Measurements from ENCODE around the gene CDK3. TPM values are rescaled to one million over a fixed set of nuclear protein-coding genes. Genes with fewer than 3 reads are reported as not detected.

The CDK3 gene
- total RNA-seq, 4 donors from 2014 or later: 5.4 to 24.6 (median 16.9) TPM; not detected in 1

GRCh38 chr17:75980188-75981018 lies 20.3 kb upstream of the CDK3 start:
- H3K27me3 ChIP-seq: no peaks in the 10 kb centered on the region
- peaks cover 0 to 50% (median 42%) of the 10 kb centered on the region in 4 donors for H3K4me1 ChIP-seq
- no peaks in the 10 kb centered on the region for H3K36me3 ChIP-seq
- H3K4me3 ChIP-seq: peak overlapping the region; percentile 12 to 84 (median 75)
- peak overlapping the region; percentile 97 to 98 (median 98) for H3K27ac ChIP-seq
- H3K9me3 ChIP-seq: no peaks in the 10 kb centered on the region
- in situ Hi-C loops (cut with MboI; ENCODE audit: low pct_ligation_motif_present in 1 of 4, low pct_unique_long_range_greater_than_20kb in 1 of 4, low sequenced_read_pairs in 3 of 4): loop anchor here in 1 of 4 donors (10.0 kb wide), 1 partner anchor 66 kb away; no protein-coding TSS in a partner anchor
- no peak for DNase-seq
- 52 to 78% methylated on average over 3 to 18 of the region's 18 CpGs for WGBS, 2 donors (ENCODE audit: low coverage in 1 of 2)
- TF ChIP-seq EP300 (IDR thresholded peaks at IDR 0.05; ENCODE audit: low read depth) (no peak), POLR2AphosphoS5 (IDR thresholded peaks at IDR 0.05) (no peak), POLR2A (IDR thresholded peaks at IDR 0.05) (no peak), CTCF (IDR thresholded peaks at IDR 0.05) (no peak)
- intact Hi-C loops (cut with DNase I; ENCODE audit: low total_unique reads): no loop called here

- no peak overlapping the region for H3K4me3 ChIP-seq
- TF ChIP-seq EP300 (IDR thresholded peaks at IDR 0.05; ENCODE audit: low read depth): no peak
- TF ChIP-seq POLR2AphosphoS5 (IDR thresholded peaks at IDR 0.05): no peak
- TF ChIP-seq POLR2A (IDR thresholded peaks at IDR 0.05): no peak
- no peak for TF ChIP-seq CTCF (IDR thresholded peaks at IDR 0.05)
- H3K4me1 ChIP-seq: peaks cover 0 to 43% (median 35%) of the 10 kb centered on the region in 4 donors
- in situ Hi-C loops (cut with MboI; ENCODE audit: low pct_ligation_motif_present in 1 of 4, low pct_unique_long_range_greater_than_20kb in 1 of 4, low sequenced_read_pairs in 3 of 4): loop anchor here in 1 of 4 donors (10.0 kb wide), 1 partner anchor 66 kb away; no protein-coding TSS in a partner anchor
- no peak for DNase-seq
- no peaks in the 10 kb centered on the region for H3K27me3 ChIP-seq
- intact Hi-C loops (cut with DNase I; ENCODE audit: low total_unique reads): no loop called here
- peak overlapping the region in 3 of 4 donors; percentile 97 to 98 (median 98) for H3K27ac ChIP-seq
- WGBS, 2 donors (ENCODE audit: low coverage in 1 of 2): 87 to 94% methylated on average over 6 to 7 of the region's 7 CpGs
- H3K9me3 ChIP-seq: no peaks in the 10 kb centered on the region
- no peaks in the 10 kb centered on the region for H3K36me3 ChIP-seq
Measured at GRCh38 chr17:75981019-75981615, 19.5 kb upstream of the CDK3 start.

DNA sequence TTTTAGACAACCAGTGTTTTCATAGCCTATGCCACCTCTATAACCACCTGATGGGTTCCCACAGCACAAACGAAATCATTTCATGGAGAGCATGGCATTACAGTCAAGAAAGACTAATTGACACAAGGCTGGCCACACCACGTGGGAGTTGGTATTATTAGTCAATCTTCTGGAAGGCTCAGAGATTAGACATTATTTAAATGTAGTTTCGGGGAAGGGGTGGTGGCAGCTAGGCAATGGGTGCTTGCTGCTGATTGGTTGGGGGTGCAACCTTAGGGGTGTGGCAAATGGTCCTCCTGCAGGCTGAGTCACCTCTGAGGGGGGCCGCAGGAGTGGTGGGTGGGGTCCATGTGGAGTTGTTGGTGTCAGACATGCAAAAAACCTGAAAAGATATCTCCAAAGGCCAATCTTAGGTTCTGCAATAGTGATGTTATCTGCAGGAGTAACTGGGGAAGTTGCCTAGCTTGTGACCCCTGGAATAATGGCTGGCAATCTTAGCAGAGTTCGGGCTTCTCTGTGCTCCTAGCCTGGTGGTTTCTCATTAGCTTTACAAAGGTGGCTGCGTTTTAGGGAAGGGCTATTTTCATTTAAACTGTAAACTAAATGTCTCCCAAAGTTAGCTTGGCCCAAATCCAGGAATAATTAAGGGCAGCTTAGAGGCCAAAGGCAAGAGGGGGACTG lies 17.0 kb upstream of the CDK3 start:
- Histone ChIP-seq H3K4me3 (no peak overlapping the region), H3K9me3 (no peaks in the 10 kb centered on the region), H3K27ac (no peak overlapping the region), H3K27me3 (no peaks in the 10 kb centered on the region), H3K4me1 (peaks cover 0 to 21% (median 13%) of the 10 kb centered on the region in 4 donors), H3K36me3 (no peaks in the 10 kb centered on the region)
- in situ Hi-C loops (cut with MboI; ENCODE audit: low pct_ligation_motif_present in 1 of 4, low pct_unique_long_range_greater_than_20kb in 1 of 4, low sequenced_read_pairs in 3 of 4): loop anchor here in 1 of 4 donors (10.0 kb wide), 1 partner anchor 69 kb away; no protein-coding TSS in a partner anchor
- 46 to 73% methylated on average over 4 to 6 of the region's 6 CpGs for WGBS, 2 donors (ENCODE audit: low coverage in 1 of 2)
- TF ChIP-seq CTCF (IDR thresholded peaks at IDR 0.05) (no peak), EP300 (IDR thresholded peaks at IDR 0.05; ENCODE audit: low read depth) (no peak), POLR2A (IDR thresholded peaks at IDR 0.05) (no peak), POLR2AphosphoS5 (IDR thresholded peaks at IDR 0.05) (no peak)
- intact Hi-C loops (cut with DNase I; ENCODE audit: low total_unique reads): no loop called here
- DNase-seq: no peak

DNA sequence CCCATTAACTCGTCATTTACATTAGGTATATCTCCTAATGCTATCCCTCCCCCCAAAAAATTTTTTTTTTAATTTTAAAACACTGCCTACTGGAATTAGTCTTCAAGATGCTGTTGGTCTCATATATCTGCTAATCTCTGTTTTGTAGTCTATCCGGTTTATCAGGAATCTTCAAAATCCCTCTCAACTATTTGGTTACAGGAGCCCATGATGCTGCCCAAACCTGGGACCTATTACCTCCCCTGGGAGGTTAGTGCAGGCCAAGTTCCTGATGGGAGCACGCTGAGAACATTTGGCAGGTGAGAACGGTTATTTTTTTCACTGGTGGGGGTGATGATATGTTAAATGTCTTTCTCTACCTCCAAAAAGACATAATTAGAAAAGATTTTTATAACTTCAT lies 14.7 kb upstream of the CDK3 start:
- in situ Hi-C loops (cut with MboI; ENCODE audit: low pct_ligation_motif_present in 1 of 4, low pct_unique_long_range_greater_than_20kb in 1 of 4, low sequenced_read_pairs in 3 of 4) (loop anchor here in 1 of 4 donors (10.0 kb wide), 1 partner anchor 71 kb away; no protein-coding TSS in a partner anchor), intact Hi-C loops (cut with DNase I; ENCODE audit: low total_unique reads) (no loop called here)
- TF ChIP-seq EP300 (IDR thresholded peaks at IDR 0.05; ENCODE audit: low read depth): no peak
- no peak for TF ChIP-seq POLR2AphosphoS5 (IDR thresholded peaks at IDR 0.05)
- TF ChIP-seq POLR2A (IDR thresholded peaks at IDR 0.05): no peak
- TF ChIP-seq CTCF (IDR thresholded peaks at IDR 0.05): no peak
- no peaks in the 10 kb centered on the region for H3K27me3 ChIP-seq
- no peak overlapping the region for H3K4me3 ChIP-seq
- no peaks in the 10 kb centered on the region for H3K36me3 ChIP-seq
- no peak overlapping the region for H3K27ac ChIP-seq
- peaks cover 0 to 9% (median 4%) of the 10 kb centered on the region in 4 donors for H3K4me1 ChIP-seq
- no peaks in the 10 kb centered on the region for H3K9me3 ChIP-seq
- no peak for DNase-seq
- WGBS, 2 donors (ENCODE audit: low coverage in 1 of 2): 97 to 100% methylated on average over 3 to 4 of the region's 4 CpGs
